ENCODE measurements around the gene MAMLD1. TPM values are rescaled to one million over a fixed set of nuclear protein-coding genes. Genes with fewer than 3 reads are reported as not detected.
"Not testable (repeated sequence)": the region's sequence is repeated elsewhere in the genome, so short reads cannot be mapped to it uniquely, and the experiment has no call there.

MAMLD1 gene
- polyA plus RNA-seq, 6 donors from 2014 or later: 0.37 to 1.0 (median 0.75) TPM; not detected in 1

- Mint-ChIP-seq H3K4me1 (peaks cover 0 to 9% (median 5%) of the 10 kb centered on the region in 3 donors), H3K4me3 (no peak overlapping the region), H3K27me3 (no peaks in the 10 kb centered on the region), H3K27ac (peak overlapping the region in 2 of 6 donors; percentile 75 to 78), H3K9me3 (no peaks in the 10 kb centered on the region), H3K36me3 (no peaks in the 10 kb centered on the region)
- DNase-seq: no peak
- no peak for ATAC-seq (ENCODE audit: low read depth in 2 of 2)
Measured at GRCh38 chrX:150337026-150337425, 26.1 kb upstream of the MAMLD1 start.

DNA sequence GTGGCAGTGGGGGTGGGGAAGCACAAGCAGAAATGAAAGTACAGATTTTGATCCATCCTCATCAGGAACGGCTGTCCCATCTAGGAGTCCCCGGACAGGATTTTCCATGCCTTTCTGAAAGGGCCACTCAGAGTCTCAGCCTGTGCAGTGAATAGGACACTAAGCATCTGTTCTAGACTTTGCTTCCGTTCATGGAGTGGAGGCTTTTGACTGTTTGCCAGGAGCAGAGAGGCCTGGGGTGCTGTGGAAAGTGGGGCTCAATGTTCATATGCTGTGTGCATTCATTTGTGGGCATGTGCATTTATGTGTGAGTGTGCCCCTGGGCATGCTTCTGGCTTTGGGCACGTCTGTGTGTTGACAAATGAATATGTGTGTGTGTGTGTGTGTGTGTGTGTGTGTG lies 25.6 kb upstream of the MAMLD1 start:
- Mint-ChIP-seq H3K27ac (peak overlapping the region in 1 of 6 donors; percentile 46), H3K4me1 (peaks cover 0 to 9% (median 5%) of the 10 kb centered on the region in 3 donors), H3K4me3 (no peak overlapping the region), H3K27me3 (no peaks in the 10 kb centered on the region), H3K36me3 (no peaks in the 10 kb centered on the region), H3K9me3 (no peaks in the 10 kb centered on the region)
- ATAC-seq (ENCODE audit: low read depth in 2 of 2) (no peak), DNase-seq (no peak)

DNA sequence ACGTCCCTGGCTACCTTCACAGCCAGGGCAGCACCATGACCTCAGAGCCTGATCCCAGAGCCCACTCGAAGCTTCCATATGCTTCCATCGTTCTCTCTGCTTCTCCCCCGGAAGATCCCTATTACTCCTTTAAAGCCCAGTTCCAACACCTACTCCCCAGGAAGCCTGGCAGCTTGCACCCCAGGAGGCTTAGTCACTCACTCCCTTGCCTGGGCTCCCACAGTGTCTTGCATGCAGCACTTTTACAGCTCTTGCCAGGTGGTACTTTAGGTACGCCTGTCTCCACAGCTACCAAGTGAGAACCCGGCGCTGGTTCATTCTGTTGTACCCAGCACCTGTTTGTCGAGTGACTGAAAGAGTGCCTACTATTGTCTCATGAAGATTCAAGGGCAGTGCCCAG lies 24.5 kb upstream of the MAMLD1 start:
- H3K4me1 Mint-ChIP-seq: no peaks in the 10 kb centered on the region
- H3K27ac Mint-ChIP-seq: no peak overlapping the region
- no peaks in the 10 kb centered on the region for H3K36me3 Mint-ChIP-seq
- H3K27me3 Mint-ChIP-seq: no peaks in the 10 kb centered on the region
- H3K4me3 Mint-ChIP-seq: no peak overlapping the region
- no peak for ATAC-seq (ENCODE audit: low read depth in 2 of 2)
- H3K9me3 Mint-ChIP-seq: no peaks in the 10 kb centered on the region
- no peak for DNase-seq

- Mint-ChIP-seq H3K27ac (no peak overlapping the region), H3K27me3 (peaks cover 0 to 3% (median 0%) of the 10 kb centered on the region in 3 donors), H3K4me1 (no peaks in the 10 kb centered on the region), H3K4me3 (no peak overlapping the region), H3K9me3 (no peaks in the 10 kb centered on the region), H3K36me3 (no peaks in the 10 kb centered on the region)
- no peak for ATAC-seq (ENCODE audit: low read depth in 2 of 2)
- no peak for DNase-seq
Measured at GRCh38 chrX:150339736-150340135, 23.4 kb upstream of the MAMLD1 start.

DNA sequence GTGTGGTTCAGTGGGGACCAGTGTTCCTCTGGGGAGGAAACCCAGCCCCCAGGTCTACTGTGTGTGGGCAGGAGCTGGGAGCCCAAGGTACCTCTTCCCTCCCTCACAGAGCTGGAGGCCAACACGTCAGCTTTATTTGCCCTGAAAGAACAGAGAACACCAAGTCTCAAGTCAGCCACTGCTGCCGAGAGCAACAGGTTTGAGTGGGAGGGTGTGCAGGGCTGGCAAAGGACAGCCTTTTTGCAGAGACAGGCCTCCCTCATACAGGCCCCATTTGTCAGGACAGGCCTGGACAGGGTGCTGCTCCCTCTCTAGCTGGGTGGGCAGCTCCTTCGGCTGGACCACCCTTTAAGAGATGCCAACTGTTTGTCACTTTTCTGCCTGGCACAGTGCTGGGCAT lies 22.8 kb upstream of the MAMLD1 start:
- H3K4me1 Mint-ChIP-seq; H3K4me3 Mint-ChIP-seq; H3K27me3 Mint-ChIP-seq; DNase-seq; H3K9me3 Mint-ChIP-seq; ATAC-seq (ENCODE audit: low read depth in 2 of 2); H3K27ac Mint-ChIP-seq; H3K36me3 Mint-ChIP-seq: not testable (repeated sequence)

- Mint-ChIP-seq H3K4me1 (no peaks in the 10 kb centered on the region), H3K27me3 (peaks cover 5 to 18% (median 13%) of the 10 kb centered on the region in 3 donors), H3K27ac (no peak overlapping the region), H3K9me3 (peaks cover 0 to 3% (median 0%) of the 10 kb centered on the region in 7 donors), H3K36me3 (no peaks in the 10 kb centered on the region), H3K4me3 (no peak overlapping the region)
- DNase-seq (no peak), ATAC-seq (ENCODE audit: low read depth in 2 of 2) (no peak)
Measured at GRCh38 chrX:150347471-150347870, 15.6 kb upstream of the MAMLD1 start.

- H3K27me3 Mint-ChIP-seq: peaks cover 5 to 18% (median 13%) of the 10 kb centered on the region in 3 donors
- no peak for DNase-seq
- H3K9me3 Mint-ChIP-seq: peaks cover 0 to 4% (median 0%) of the 10 kb centered on the region in 7 donors
- no peaks in the 10 kb centered on the region for H3K36me3 Mint-ChIP-seq
- no peak overlapping the region for H3K27ac Mint-ChIP-seq
- H3K4me1 Mint-ChIP-seq: no peaks in the 10 kb centered on the region
- H3K4me3 Mint-ChIP-seq: no peak overlapping the region
- ATAC-seq (ENCODE audit: low read depth in 2 of 2): no peak
Measured at GRCh38 chrX:150348365-150348764, 14.8 kb upstream of the MAMLD1 start.

- Mint-ChIP-seq H3K27ac (peak overlapping the region in 1 of 6 donors; percentile 18), H3K4me1 (no peaks in the 10 kb centered on the region), H3K4me3 (no peak overlapping the region), H3K9me3 (peaks cover 0 to 4% (median 0%) of the 10 kb centered on the region in 7 donors), H3K36me3 (no peaks in the 10 kb centered on the region), H3K27me3 (peaks cover 5 to 13% (median 12%) of the 10 kb centered on the region in 3 donors)
- DNase-seq: no peak
- ATAC-seq (ENCODE audit: low read depth in 2 of 2): no peak
Measured at GRCh38 chrX:150352114-150352513, 11.0 kb upstream of the MAMLD1 start.

DNA sequence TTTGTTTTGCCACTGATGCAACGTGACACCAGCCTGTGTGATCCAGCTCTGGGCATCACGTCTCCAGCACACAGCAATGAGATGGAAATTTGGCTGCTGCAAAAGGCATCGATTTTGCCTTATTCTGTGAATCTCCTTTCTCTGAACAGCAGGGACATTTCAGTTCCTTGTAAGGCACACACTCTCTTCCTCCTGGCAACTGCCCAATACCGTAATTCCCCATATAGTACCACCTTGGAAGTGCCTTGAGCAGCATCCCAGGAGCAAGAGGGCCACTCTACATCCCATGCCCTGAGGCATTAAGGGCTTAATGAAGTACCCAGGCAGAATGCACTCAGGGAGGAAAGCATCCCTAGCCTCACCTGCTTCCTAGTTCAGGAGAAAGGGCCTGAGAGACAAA lies 10.5 kb upstream of the MAMLD1 start:
- Mint-ChIP-seq H3K4me1 (no peaks in the 10 kb centered on the region), H3K4me3 (no peak overlapping the region), H3K36me3 (no peaks in the 10 kb centered on the region), H3K9me3 (peaks cover 0 to 4% (median 0%) of the 10 kb centered on the region in 7 donors), H3K27me3 (peaks cover 5 to 13% (median 12%) of the 10 kb centered on the region in 3 donors), H3K27ac (peak overlapping the region in 1 of 6 donors; percentile 18)
- DNase-seq: no peak
- no peak for ATAC-seq (ENCODE audit: low read depth in 2 of 2)

DNA sequence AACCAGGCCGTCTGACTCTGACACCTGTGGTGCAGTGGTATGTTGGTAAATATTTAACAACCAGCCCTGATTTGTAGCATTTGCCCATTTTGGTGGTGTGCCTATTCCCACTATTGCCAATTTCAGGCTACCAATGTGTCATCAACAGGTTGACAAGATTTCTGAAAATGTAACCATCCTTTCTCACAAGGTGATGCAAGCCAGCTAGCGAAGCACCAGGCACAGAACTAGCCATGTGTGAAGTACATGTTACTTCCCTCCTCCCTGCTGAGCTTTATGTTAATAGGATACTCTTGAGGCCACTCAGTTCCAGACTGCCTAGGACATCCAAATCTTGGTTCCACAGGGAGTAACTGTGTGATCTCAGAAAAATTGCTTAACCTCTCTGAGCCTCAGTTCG lies 7.2 kb upstream of the MAMLD1 start:
- Mint-ChIP-seq H3K27me3 (peaks cover 0 to 23% (median 14%) of the 10 kb centered on the region in 3 donors), H3K4me1 (peaks cover under 1 to 5% (median under 1%) of the 10 kb centered on the region in 3 donors), H3K27ac (no peak overlapping the region), H3K36me3 (no peaks in the 10 kb centered on the region), H3K9me3 (peaks cover 0 to 4% (median 0%) of the 10 kb centered on the region in 7 donors), H3K4me3 (no peak overlapping the region)
- no peak for ATAC-seq (ENCODE audit: low read depth in 2 of 2)
- no peak for DNase-seq

GRCh38 chrX:150357790-150358189 lies 5.3 kb upstream of the MAMLD1 start:
- Mint-ChIP-seq H3K27me3 (peaks cover 0 to 35% (median 23%) of the 10 kb centered on the region in 3 donors), H3K4me1 (peaks cover 6 to 18% (median 17%) of the 10 kb centered on the region in 3 donors), H3K4me3 (no peak overlapping the region), H3K9me3 (no peaks in the 10 kb centered on the region), H3K36me3 (no peaks in the 10 kb centered on the region), H3K27ac (no peak overlapping the region)
- no peak for ATAC-seq (ENCODE audit: low read depth in 2 of 2)
- no peak for DNase-seq

- Mint-ChIP-seq H3K36me3 (no peaks in the 10 kb centered on the region), H3K27ac (no peak overlapping the region), H3K4me1 (peaks cover 6 to 19% (median 17%) of the 10 kb centered on the region in 3 donors), H3K9me3 (no peaks in the 10 kb centered on the region), H3K27me3 (peaks cover 0 to 35% (median 23%) of the 10 kb centered on the region in 3 donors), H3K4me3 (peak overlapping the region in 1 of 8 donors; percentile 29)
- ATAC-seq (ENCODE audit: low read depth in 2 of 2) (no peak), DNase-seq (no peak)
Measured at GRCh38 chrX:150358651-150359050, 4.5 kb upstream of the MAMLD1 start.

GRCh38 chrX:150360331-150360730 lies 2.8 kb upstream of the MAMLD1 start:
- H3K36me3 Mint-ChIP-seq: no peaks in the 10 kb centered on the region
- DNase-seq: no peak
- H3K4me1 Mint-ChIP-seq: peaks cover 6 to 19% (median 17%) of the 10 kb centered on the region in 3 donors
- no peak overlapping the region for H3K27ac Mint-ChIP-seq
- H3K9me3 Mint-ChIP-seq: no peaks in the 10 kb centered on the region
- H3K27me3 Mint-ChIP-seq: peaks cover 0 to 35% (median 23%) of the 10 kb centered on the region in 3 donors
- no peak for ATAC-seq (ENCODE audit: low read depth in 2 of 2)
- peak overlapping the region in 7 of 8 donors; percentile 5 to 92 (median 70) for H3K4me3 Mint-ChIP-seq

GRCh38 chrX:150361070-150361776 lies 1.9 kb upstream of the MAMLD1 start:
- Mint-ChIP-seq H3K27me3 (peaks cover 0 to 35% (median 23%) of the 10 kb centered on the region in 3 donors), H3K4me3 (peak overlapping the region; percentile 84 to 94 (median 92)), H3K36me3 (no peaks in the 10 kb centered on the region), H3K4me1 (peaks cover 11 to 27% (median 22%) of the 10 kb centered on the region in 3 donors), H3K9me3 (no peaks in the 10 kb centered on the region), H3K27ac (peak overlapping the region in 4 of 6 donors; percentile 12 to 93 (median 58))
- DNase-seq: peak; percentile 27
- ATAC-seq (ENCODE audit: low read depth in 2 of 2): peak; percentile 4 to 9

Data from naive B cell (primary cell).